ENCODE data around the gene NFASC.

The NFASC gene

GRCh38 chr1:205041998-205042910 lies 171.6 kb downstream of the NFASC start:
- no peak for DNase-seq (ENCODE audit: low spot score)

GRCh38 chr1:205042911-205043806 lies 172.5 kb downstream of the NFASC start, which contains the start of gene CNTN2:
Gene CNTN2, plus strand, starts transcription at chr1:205043212. Its CDS starts 9,974 bp downstream, at chr1:205053186.
- no peak for DNase-seq (ENCODE audit: low spot score)

- DNase-seq (ENCODE audit: low spot score), result no peak
These were observed 173.2 kb downstream of the NFASC start for GRCh38 chr1:205043866-205044265.

- DNase-seq (ENCODE audit: low spot score), result no peak
These were observed 174.1 kb downstream of the NFASC start for GRCh38 chr1:205044741-205045140.

- no peak for DNase-seq (ENCODE audit: low spot score)
These were observed 174.5 kb downstream of the NFASC start for GRCh38 chr1:205045146-205045545.

- DNase-seq (ENCODE audit: low spot score), result no peak
These were observed 176.2 kb downstream of the NFASC start for GRCh38 chr1:205046870-205047269.

GRCh38 chr1:205047764-205048231 lies 177.1 kb downstream of the NFASC start:
- DNase-seq (ENCODE audit: low spot score), result no peak

GRCh38 chr1:205048382-205048781 lies 177.7 kb downstream of the NFASC start:
- no peak for DNase-seq (ENCODE audit: low spot score)

GRCh38 chr1:205049479-205049878 lies 178.8 kb downstream of the NFASC start:
- no peak for DNase-seq (ENCODE audit: low spot score)

- no peak for DNase-seq (ENCODE audit: low spot score)
These were observed 182.0 kb downstream of the NFASC start for GRCh38 chr1:205052690-205053089.

GRCh38 chr1:205053296-205053695 lies 182.6 kb downstream of the NFASC start:
- DNase-seq (ENCODE audit: low spot score), result no peak

GRCh38 chr1:205054013-205054412 lies 183.4 kb downstream of the NFASC start:
- no peak for DNase-seq (ENCODE audit: low spot score)

GRCh38 chr1:205056188-205056611 lies 185.5 kb downstream of the NFASC start:
- no peak for DNase-seq (ENCODE audit: low spot score)

GRCh38 chr1:205056956-205057568 lies 186.4 kb downstream of the NFASC start:
- no peak for DNase-seq (ENCODE audit: low spot score)

- no peak for DNase-seq (ENCODE audit: low spot score)
These were observed 187.3 kb downstream of the NFASC start for GRCh38 chr1:205057808-205058575.

GRCh38 chr1:205058853-205059252 lies 188.2 kb downstream of the NFASC start:
- DNase-seq (ENCODE audit: low spot score), result no peak

- no peak for DNase-seq (ENCODE audit: low spot score)
These were observed 189.0 kb downstream of the NFASC start for GRCh38 chr1:205059660-205060059.

GRCh38 chr1:205060746-205061145 lies 190.1 kb downstream of the NFASC start:
- DNase-seq (ENCODE audit: low spot score), result no peak

- no peak for DNase-seq (ENCODE audit: low spot score)
These were observed 190.6 kb downstream of the NFASC start for GRCh38 chr1:205061227-205061626.

- peak; percentile 82 for DNase-seq (ENCODE audit: low spot score)
These were observed 191.0 kb downstream of the NFASC start for GRCh38 chr1:205061665-205062069.

GRCh38 chr1:205062319-205062718 lies 191.7 kb downstream of the NFASC start:
- DNase-seq (ENCODE audit: low spot score), result no peak

Measured in HuH-7 (cell line).